Body of pancreas (tissue), 4 donors: Measurements from ENCODE around the gene RAD51C. TPM values are rescaled to one million over a fixed set of nuclear protein-coding genes. Genes with fewer than 3 reads are reported as not detected.
"Not testable (repeated sequence)": the region's sequence is repeated elsewhere in the genome, so short reads cannot be mapped to it uniquely, and the experiment has no call there.

Experiments used
- ATAC-seq: fragments of 150-250 bp; one replicate; pipeline ENCODE4 v1.9.1; 2016
- DNase-seq, 4 donors: peaks; one replicate each; pipeline ENCODE4 v3.0.0-alpha.2; 2019
- H3K27ac ChIP-seq, 4 donors: fragments of 200-600 bp; sonication (generic); 1 replicate in 3 of 4; 2 replicates in 1 of 4; pipeline versions ENCODE4 v1.5.1 to v1.6.1; 2016 to 2019; ENCODE audit warnings: mild to moderate bottlenecking in 1 of 4, mixed read lengths in 1 of 4, moderate library complexity in 1 of 4
- H3K27me3 ChIP-seq, 2 donors: fragments of 200-600 bp; sonication (generic); one replicate each; pipeline ENCODE4 v1.6.0; 2016; ENCODE audit warnings: mild to moderate bottlenecking in 1 of 2
- H3K36me3 ChIP-seq, 2 donors: fragments of 200-600 bp; sonication (generic); replicated peaks in 1 of 2; 2 replicates each; pipeline ENCODE4 v1.5.1; 2016; ENCODE audit warnings: low read depth in 2 of 2; ENCODE audit not compliant: insufficient read depth in 1 of 2
- H3K4me1 ChIP-seq: fragments of 200-600 bp; sonication (generic); one replicate; pipeline ENCODE4 v1.6.0; 2016
- H3K4me3 ChIP-seq, 2 donors: fragments of 200-600 bp; sonication (generic); 1 replicate in 1 of 2; 2 replicates in 1 of 2; pipeline ENCODE4 v1.5.1; 2016 to 2019
- H3K9me3 ChIP-seq, 3 donors: fragments of 200-600 bp; sonication (generic); 1 replicate in 2 of 3; 2 replicates in 1 of 3; pipeline ENCODE4 v1.5.1; 2016
- POLR2A ChIP-seq, 3 donors: fragments of 450-650 bp; IDR thresholded peaks; one replicate each; pipeline ENCODE4 v1.6.1; 2016; ENCODE audit warnings: antibody characterized with exemption in 3 of 3, mild to moderate bottlenecking in 2 of 3
- WGBS, 2 donors: methylation state at CpG; one replicate each; pipeline ENCODE4 v1.1.5; 2017; 5-methylcytosine and 5-hydroxymethylcytosine counted together
- intact Hi-C: fragments of 100-400 bp; cut with DNase I; formaldehyde crosslinking; loops from one replicate; pipeline ENCODE4 v1.15.1; 2023
- total RNA-seq, 2 donors: library from RNA; depleted of rRNA; stranded (reverse); fragments of >200 nt; gene quantifications; one replicate each; pipeline ENCODE4 v1.1.0, GENCODE V29; 2016
- TF ChIP-seq, protein P1 (sequence below), 7 experiments: fragments of 450-650 bp in 4 of 7; fragments of 200-600 bp in 3 of 7; sonication (generic) in 3 of 7; IDR thresholded peaks; one replicate each; pipeline ENCODE4 v1.5.1; 2016 to 2019; ENCODE audit warnings: antibody characterized with exemption in 7 of 7

RAD51C gene
- total RNA-seq = 10 to 100 TPM in 1 of 2 donors, 1 to 10 TPM in 1; 3.3 to 13.2 TPM

DNA sequence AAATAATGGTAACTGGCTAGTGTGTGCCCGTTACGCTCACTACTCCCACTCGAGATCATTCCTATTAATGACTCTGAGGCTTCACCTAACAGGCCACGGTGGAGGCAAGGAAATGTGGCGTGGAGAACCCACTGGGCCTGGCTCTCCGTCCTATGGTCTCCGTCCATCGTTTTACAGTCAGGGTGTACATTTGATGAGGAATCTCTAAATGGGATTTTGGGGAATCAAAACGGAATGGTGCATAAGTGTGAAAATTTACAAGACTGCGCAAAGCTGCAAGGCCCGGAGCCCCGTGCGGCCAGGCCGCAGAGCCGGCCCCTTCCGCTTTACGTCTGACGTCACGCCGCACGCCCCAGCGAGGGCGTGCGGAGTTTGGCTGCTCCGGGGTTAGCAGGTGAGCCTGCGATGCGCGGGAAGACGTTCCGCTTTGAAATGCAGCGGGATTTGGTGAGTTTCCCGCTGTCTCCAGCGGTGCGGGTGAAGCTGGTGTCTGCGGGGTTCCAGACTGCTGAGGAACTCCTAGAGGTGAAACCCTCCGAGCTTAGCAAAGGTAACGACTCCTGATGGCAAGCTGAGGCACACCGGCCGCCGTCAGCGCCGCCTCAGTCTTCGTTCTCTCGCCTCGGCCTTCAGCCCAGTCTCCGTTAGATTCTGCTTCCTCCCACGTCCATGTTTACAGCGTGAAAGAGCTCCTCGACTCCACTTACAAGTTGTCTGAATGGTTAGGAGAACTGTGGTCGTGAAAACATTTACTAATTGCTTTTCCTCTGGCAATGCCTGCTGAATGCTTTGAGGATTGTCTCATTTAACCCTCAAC is at the start of gene RAD51C:
Gene RAD51C (plus strand): TSS at position 364 of the 817 bp plus-strand sequence. CDS start 42 bp downstream, at position 406.
- DNase-seq = peak; percentile 84 to 86 (median 85)
- Histone ChIP-seq H3K9me3 (no peaks in the 10 kb centered on the region), H3K4me3 (peak within 1 kb of the TSS; percentile 2 to 44), H3K27ac (peak within 1 kb of the TSS; percentile 41 to 81 (median 60)), H3K36me3 (no peaks in the 10 kb centered on the region), H3K27me3 (no peaks in the 10 kb centered on the region), H3K4me1 (peaks cover 11% of the 10 kb centered on the region)
- peak in 2 of 3 donors; percentile 72 to 74 for TF ChIP-seq POLR2A (IDR thresholded peaks at IDR 0.05)
- TF ChIP-seq, protein P1, sequence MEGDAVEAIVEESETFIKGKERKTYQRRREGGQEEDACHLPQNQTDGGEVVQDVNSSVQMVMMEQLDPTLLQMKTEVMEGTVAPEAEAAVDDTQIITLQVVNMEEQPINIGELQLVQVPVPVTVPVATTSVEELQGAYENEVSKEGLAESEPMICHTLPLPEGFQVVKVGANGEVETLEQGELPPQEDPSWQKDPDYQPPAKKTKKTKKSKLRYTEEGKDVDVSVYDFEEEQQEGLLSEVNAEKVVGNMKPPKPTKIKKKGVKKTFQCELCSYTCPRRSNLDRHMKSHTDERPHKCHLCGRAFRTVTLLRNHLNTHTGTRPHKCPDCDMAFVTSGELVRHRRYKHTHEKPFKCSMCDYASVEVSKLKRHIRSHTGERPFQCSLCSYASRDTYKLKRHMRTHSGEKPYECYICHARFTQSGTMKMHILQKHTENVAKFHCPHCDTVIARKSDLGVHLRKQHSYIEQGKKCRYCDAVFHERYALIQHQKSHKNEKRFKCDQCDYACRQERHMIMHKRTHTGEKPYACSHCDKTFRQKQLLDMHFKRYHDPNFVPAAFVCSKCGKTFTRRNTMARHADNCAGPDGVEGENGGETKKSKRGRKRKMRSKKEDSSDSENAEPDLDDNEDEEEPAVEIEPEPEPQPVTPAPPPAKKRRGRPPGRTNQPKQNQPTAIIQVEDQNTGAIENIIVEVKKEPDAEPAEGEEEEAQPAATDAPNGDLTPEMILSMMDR (IDR thresholded peaks at IDR 0.05) = peak in 2 of 7 experiments; percentile 2
- 12 to 35% methylated on average over 19 to 50 of the region's 50 CpGs for WGBS, 2 donors
- intact Hi-C loops = no loop called here
- peak; percentile 99 for ATAC-seq

DNA sequence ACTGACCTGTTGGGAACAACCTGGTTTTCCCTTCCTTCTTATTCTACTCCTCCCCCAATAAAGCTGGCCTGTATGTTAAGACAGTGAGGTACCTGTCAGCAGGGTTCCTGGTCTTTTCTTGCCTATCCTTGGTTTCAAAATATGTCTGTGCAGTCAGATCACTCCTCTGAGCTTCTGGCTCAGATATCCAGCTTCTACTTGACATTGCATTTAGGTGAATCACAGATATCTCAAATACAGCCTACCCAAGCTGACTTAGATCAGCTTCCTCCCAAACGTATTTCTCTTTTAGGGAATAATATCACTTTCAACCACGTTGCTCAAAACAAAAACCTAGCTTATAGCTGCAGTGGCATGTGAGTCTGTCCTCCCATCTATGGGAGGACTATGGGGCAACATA is 49.3 kb upstream of the RAD51C start:
- WGBS, 2 donors = 47 to 49% methylated on average over 2 of the region's 2 CpGs
- Histone ChIP-seq H3K27me3 (no peaks in the 10 kb centered on the region), H3K4me3 (no peak overlapping the region), H3K9me3 (no peaks in the 10 kb centered on the region), H3K36me3 (no peaks in the 10 kb centered on the region), H3K27ac (no peak overlapping the region), H3K4me1 (no peaks in the 10 kb centered on the region)
- no peak for ATAC-seq
- DNase-seq = no peak
- no peak for TF ChIP-seq POLR2A (IDR thresholded peaks at IDR 0.05)
- TF ChIP-seq, protein P1 (IDR thresholded peaks at IDR 0.05) = no peak
- intact Hi-C loops = no loop called here

DNA sequence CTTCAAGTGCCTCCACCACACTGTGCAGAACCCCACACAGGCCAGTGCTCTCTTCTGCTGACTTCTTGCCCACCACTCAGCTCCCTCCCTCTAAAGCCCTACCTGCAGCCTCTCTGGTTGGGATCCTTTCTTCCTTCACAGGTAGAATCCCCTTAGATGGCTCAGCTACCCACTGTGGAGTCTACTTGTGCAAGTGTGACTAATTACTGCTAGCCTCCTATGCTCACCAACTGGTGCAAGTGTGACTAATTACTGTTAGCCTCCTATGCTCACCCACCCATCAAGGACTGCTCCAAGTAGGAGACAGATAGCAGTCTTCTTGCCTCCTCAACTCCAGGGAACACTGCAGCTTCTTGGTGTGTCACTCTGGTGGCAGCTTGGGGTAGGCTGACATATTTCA is 44.2 kb upstream of the RAD51C start:
- Histone ChIP-seq H3K4me1 (no peaks in the 10 kb centered on the region), H3K27ac (no peak overlapping the region), H3K9me3 (no peaks in the 10 kb centered on the region), H3K4me3 (no peak overlapping the region), H3K36me3 (no peaks in the 10 kb centered on the region), H3K27me3 (no peaks in the 10 kb centered on the region)
- intact Hi-C loops = no loop called here
- TF ChIP-seq, protein P1 (IDR thresholded peaks at IDR 0.05) = no peak
- no peak for TF ChIP-seq POLR2A (IDR thresholded peaks at IDR 0.05)
- DNase-seq (no peak), ATAC-seq (no peak)

DNA sequence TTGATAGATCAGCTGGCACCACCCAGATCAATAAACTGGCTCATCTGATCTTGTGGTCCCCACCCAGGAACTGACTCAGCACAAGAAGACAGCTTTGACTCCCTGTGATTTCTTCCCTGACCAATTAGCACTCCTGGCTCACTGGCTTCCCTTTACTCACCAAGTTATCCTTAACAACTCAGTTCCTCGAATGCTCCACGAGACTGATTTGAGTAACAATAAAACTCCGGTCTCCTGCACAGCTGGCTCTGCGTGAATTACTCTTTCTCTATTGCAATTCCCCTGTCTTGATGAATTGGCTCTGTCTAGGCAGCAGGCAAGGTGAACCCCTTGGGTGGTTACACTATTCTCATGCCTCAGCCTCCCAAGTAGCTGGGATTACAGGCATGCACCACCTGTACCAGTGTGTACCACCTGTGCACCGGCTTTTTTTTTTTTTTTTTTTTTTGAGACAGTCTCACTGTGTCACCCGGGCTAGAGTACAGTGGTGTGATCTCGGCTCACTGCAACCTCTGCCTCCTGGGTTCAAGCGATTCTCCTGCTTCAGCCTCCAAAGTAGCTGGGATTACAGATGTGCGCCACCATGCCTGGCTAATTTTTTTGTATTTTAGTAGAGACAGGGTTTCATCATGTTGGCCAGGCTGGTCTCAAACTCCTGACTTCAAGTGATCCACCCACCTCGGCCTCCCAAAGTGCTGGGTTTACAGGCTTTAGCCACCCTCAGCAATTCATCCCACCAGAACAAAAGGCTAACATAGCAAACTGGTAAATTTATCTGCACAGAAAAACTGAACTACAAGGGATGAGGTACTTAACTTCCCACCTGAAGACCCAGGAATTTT is 34.2 kb upstream of the RAD51C start:
- H3K27me3 ChIP-seq, intact Hi-C loops, H3K4me3 ChIP-seq, H3K4me1 ChIP-seq, ATAC-seq, H3K36me3 ChIP-seq, H3K9me3 ChIP-seq: not testable (repeated sequence)
- peak in 2 of 4 donors; percentile 10 to 20 for DNase-seq
- H3K27ac ChIP-seq = peak overlapping the region; percentile 71 to 80 (median 78)
- WGBS, 2 donors = 64 to 66% methylated on average over 10 of the region's 10 CpGs
